K562 (cell line): ENCODE results near the gene NR1H2. TPM values are rescaled to one million over a fixed set of nuclear protein-coding genes. Genes with fewer than 3 reads are reported as not detected.

Source experiments
- ATAC-seq: fragments of 200-7000 bp; cut with Tn5 transposase; 3 replicates; pipeline ENCODE4 v1.9.1; 2020; ENCODE audit warnings: moderate library complexity
- BruUV-seq: library from RNA; stranded (reverse); fragments of 400-500 nt; replicated peaks from 2 replicates; lab custom pipeline; 2021; lab: Mats Ljungman, UMichigan
- CTCF ChIA-PET: fragments of 300-600 bp; formaldehyde crosslinking; extraction: SDS; loops from one replicate; lab custom pipeline; 2021; ENCODE audit warnings: low intra/inter-chr PET ratio; lab: Yijun Ruan, JAX
- POLR2A ChIA-PET: fragments of 300-600, 350-650 bp; sonication (Branson Sonifier 250); formaldehyde crosslinking; extraction: SDS; loops from one replicate; lab custom pipeline; 2021; ENCODE audit warnings: antibody characterized with exemption, inconsistent platforms; lab: Yijun Ruan, JAX
- DNase-seq, 4 experiments: peaks; one replicate each; pipeline versions ENCODE4 v3.0.0 to v3.0.0-alpha.2; 2011 to 2018; ENCODE audit warnings: low spot score in 3 of 4, mixed read lengths in 3 of 4; ENCODE audit errors: extremely low read depth in 1 of 4
- FAIRE-seq: peaks from 2 replicates; lab custom pipeline; 2011; peaks lifted over from hg19 to GRCh38; lab: Jason Lieb, UNC
- H2AFZ ChIP-seq: 2 replicates; pipeline ENCODE4 v1.6.0; 2011; ENCODE audit warnings: low read depth, low read length, control low read depth, inconsistent platforms
- H3K27ac ChIP-seq: fragments of 200-600 bp; 3 replicates; pipeline ENCODE4 v1.8.0; 2011; ENCODE audit warnings: low read depth, mild to moderate bottlenecking, control low read depth, inconsistent platforms, low read length, moderate library complexity, mixed read lengths; ENCODE audit errors: extremely low read depth
- H3K27me3 ChIP-seq, 2 experiments: fragments of 300-600 bp in 1 of 2; 2 replicates in 1 of 2; 3 replicates in 1 of 2; pipeline versions ENCODE4 v1.6.0 to v1.8.0; 2011; ENCODE audit warnings: inconsistent platforms in 2 of 2, low read length in 2 of 2, mild to moderate bottlenecking in 1 of 2, mixed read lengths in 1 of 2, moderate library complexity in 1 of 2; ENCODE audit not compliant: control insufficient read depth in 2 of 2, insufficient read depth in 2 of 2
- H3K36me3 ChIP-seq: fragments of 300-600 bp; 3 replicates; pipeline ENCODE4 v1.8.0; 2011; ENCODE audit warnings: mild to moderate bottlenecking, low read length, inconsistent platforms; ENCODE audit not compliant: control insufficient read depth, insufficient read depth
- H3K4me1 ChIP-seq, 2 experiments: fragments of 200-600 bp in 1 of 2; replicated peaks in 1 of 2; 2 replicates in 1 of 2; 3 replicates in 1 of 2; pipeline versions ENCODE4 v1.5.1 to v1.8.0; 2011; ENCODE audit warnings: inconsistent platforms in 2 of 2, low read length in 2 of 2, mild to moderate bottlenecking in 1 of 2, mixed read lengths in 1 of 2, moderate library complexity in 1 of 2; ENCODE audit not compliant: control insufficient read depth in 2 of 2, insufficient read depth in 2 of 2
- H3K4me2 ChIP-seq: 2 replicates; pipeline ENCODE4 v1.6.1; 2011; ENCODE audit warnings: low read length, control low read depth, inconsistent platforms, mixed read lengths; ENCODE audit not compliant: insufficient read depth
- H3K4me3 ChIP-seq: fragments of 200-600 bp; sonication (generic), shearing (Covaris generic); 2 replicates; pipeline ENCODE4 v1.5.1; 2016; ENCODE audit warnings: control low read depth, inconsistent platforms
- H3K79me2 ChIP-seq: fragments of 200-600 bp; 3 replicates; pipeline ENCODE4 v1.8.0; 2011; ENCODE audit warnings: low read length, inconsistent platforms; ENCODE audit not compliant: control insufficient read depth, insufficient read depth
- H3K9ac ChIP-seq, 2 experiments: 2 replicates each; pipeline versions ENCODE4 v1.6.0 to v1.6.1; 2011; ENCODE audit warnings: low read depth in 2 of 2, low read length in 2 of 2, control low read depth in 1 of 2, inconsistent platforms in 1 of 2, mild to moderate bottlenecking in 1 of 2, mixed read lengths in 1 of 2; ENCODE audit not compliant: insufficient read depth in 1 of 2
- H3K9me1 ChIP-seq: one replicate; pipeline ENCODE4 v1.6.0; 2011; ENCODE audit warnings: inconsistent platforms, mild to moderate bottlenecking, low read length, moderate library complexity; ENCODE audit not compliant: control insufficient read depth, insufficient read depth
- H3K9me3 ChIP-seq: replicated peaks from 2 replicates; pipeline ENCODE4 v1.5.1; 2011; ENCODE audit warnings: low read depth, low read length, inconsistent platforms; ENCODE audit not compliant: control insufficient read depth, insufficient read depth
- H4K20me1 ChIP-seq: replicated peaks from 2 replicates; pipeline ENCODE4 v1.6.1; 2011; ENCODE audit warnings: low read length, inconsistent platforms, mixed read lengths; ENCODE audit not compliant: control insufficient read depth, insufficient read depth
- EHMT2 ChIP-seq: fragments of 450-650 bp; IDR thresholded peaks from 2 replicates; pipeline ENCODE4 v1.6.1; 2018; ENCODE audit warnings: antibody characterized with exemption
- VEZF1 ChIP-seq: fragments of 200-800 bp; sonication (Bioruptor generic); IDR thresholded peaks from 2 replicates; pipeline ENCODE4 v1.6.1; 2017; ENCODE audit warnings: missing genetic modification characterization, missing compliant biosample characterization
- ZBTB7A ChIP-seq: IDR thresholded peaks from 2 replicates; pipeline ENCODE4 v1.6.1; 2011; ENCODE audit warnings: low read depth, mild to moderate bottlenecking, low read length, moderate library complexity, borderline replicate concordance; ENCODE audit not compliant: control insufficient read depth
- ZNF764 ChIP-seq: fragments of 250-450 bp; sonication (Bioruptor Pico); IDR thresholded peaks from 2 replicates; pipeline ENCODE4 v1.4.0; 2020; ENCODE audit warnings: low read depth, mild to moderate bottlenecking, moderate library complexity
- WGBS: fragments of 100-300 bp; shearing (Covaris generic); methylation state at CpG from one replicate; pipeline ENCODE4 v1.1.6; 2016; ENCODE audit warnings: low coverage, mixed read lengths; ENCODE audit not compliant: insufficient coverage; ENCODE audit errors: missing lambda C conversion rate; 5-methylcytosine and 5-hydroxymethylcytosine counted together
- in situ Hi-C: fragments of 300-500 bp; cut with MboI; formaldehyde crosslinking; loops from 4 replicates; pipeline ENCODE4 v1.15.0; 2018; ENCODE audit warnings: inconsistent platforms, mixed read lengths
- intact Hi-C: fragments of 100-400 bp; cut with micrococcal nuclease; formaldehyde crosslinking; loops from 2 replicates; pipeline ENCODE4 v1.14.2; 2022
- polyA plus RNA-seq, 8 experiments: library from polyadenylated mRNA; depleted of rRNA in 4 of 8; stranded (reverse) in 5 of 8; unstranded in 3 of 8; fragments of >200 nt; fragmentation: Nextera tagmentation in 2 of 8; fragmentation: Illumina TruSeq in 1 of 8; extraction: Ambion mirVana in 2 of 8; extraction: Trizol in 1 of 8; gene quantifications; 2 replicates each; pipeline versions ENCODE4 v1.2.1 to v1.2.3, GENCODE V29; 2011 to 2014; ENCODE audit warnings: inconsistent platforms in 1 of 8, missing spikeins in 1 of 8
- total RNA-seq, 7 experiments: library from RNA; depleted of rRNA in 6 of 7; stranded (reverse); fragments of >200 nt in 6 of 7; fragmentation: Illumina TruSeq in 2 of 7; extraction: Trizol in 2 of 7; gene quantifications; 2 replicates each; pipeline versions ENCODE4 v1.2.1 to v1.2.3, GENCODE V29; 2011 to 2021; ENCODE audit warnings: low replicate concordance in 1 of 7

The NR1H2 gene
- total and polyA plus RNA-seq, 9 of the 15 experiments (the other 6 are each of a cell fraction or from before 2014, with no cell fraction given): 0.11 to 73.8 (median 24.0) TPM

GRCh38 chr19:50419022-50419579 lies 42.8 kb downstream of the NR1H2 start:
- no peak overlapping the region for H3K4me2 ChIP-seq
- H3K4me1 ChIP-seq: peaks cover 13 to 58% of the 10 kb centered on the region in 2 experiments
- in situ Hi-C loops: no loop called here
- 47% methylated on average over 12 of the region's 14 CpGs for WGBS
- no peaks in the 10 kb centered on the region for H3K9me3 ChIP-seq
- no peak for TF ChIP-seq ZNF764 (CRISPR knock-in tag)
- TF ChIP-seq ZBTB7A: 0 out of 2 replicates have a peak, but pooled peaks have one; percentile 21
- no peaks in the 10 kb centered on the region for H4K20me1 ChIP-seq
- no peaks in the 10 kb centered on the region for H3K9me1 ChIP-seq
- FAIRE-seq: peak; percentile 49
- no peak for ATAC-seq
- peaks cover 28% of the 10 kb centered on the region; the same call in 2 of the 3 replicates for H3K36me3 ChIP-seq
- no TSS peak for BruUV-seq
- no peaks in the 10 kb centered on the region for H3K27me3 ChIP-seq
- intact Hi-C loops: no loop called here
- H2AFZ ChIP-seq: no peak overlapping the region
- H3K9ac ChIP-seq: peak overlapping the region in 1 of 2 experiments; percentile 28; a peak in 2 of 4 replicates
- DNase-seq: no peak
- H3K4me3 ChIP-seq: no peak overlapping the region
- H3K79me2 ChIP-seq: no peaks in the 10 kb centered on the region
- ChIA-PET CTCF (no interaction called here), POLR2A (interaction anchor here (0.7 to 1.1 kb wide), 3 partner anchors 40 to 170 kb away, joined by 3 to 5 read pairs (median 3); no protein-coding TSS in a partner anchor)
- no peak overlapping the region for H3K27ac ChIP-seq

DNA sequence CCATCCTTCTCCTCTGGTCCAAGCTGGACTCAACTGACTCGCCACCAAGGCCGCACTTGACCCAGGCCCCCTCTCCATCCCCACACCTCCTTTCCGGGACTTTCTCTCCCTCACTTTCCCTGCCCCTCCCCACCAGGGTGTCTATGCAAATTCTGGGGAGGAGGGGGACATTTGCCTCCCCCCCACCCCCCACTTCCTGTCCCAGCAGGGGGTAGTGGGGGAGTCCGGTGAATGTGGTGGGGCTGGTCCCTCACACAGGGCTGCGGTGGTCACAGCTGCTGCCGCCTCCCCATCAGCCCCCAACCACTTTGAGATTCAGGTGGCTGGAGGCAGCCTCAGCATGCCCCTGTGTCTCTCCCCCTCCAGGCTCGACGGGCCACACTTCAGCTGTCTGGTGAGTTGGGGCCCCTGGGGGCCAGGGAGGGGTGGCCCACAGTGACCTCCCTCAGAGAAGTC lies 43.4 kb downstream of the NR1H2 start:
- Histone ChIP-seq H3K79me2 (no peaks in the 10 kb centered on the region), H3K27ac (no peak overlapping the region), H3K4me2 (no peak overlapping the region), H3K27me3 (no peaks in the 10 kb centered on the region), H3K9me1 (no peaks in the 10 kb centered on the region), H3K9ac (no peak overlapping the region), H2AFZ (no peak overlapping the region), H3K9me3 (no peaks in the 10 kb centered on the region), H4K20me1 (no peaks in the 10 kb centered on the region), H3K36me3 (peaks cover 23% of the 10 kb centered on the region; the same call in 2 of the 3 replicates), H3K4me3 (no peak overlapping the region)
- no peak for FAIRE-seq
- no peak for ATAC-seq
- CTCF ChIA-PET: no interaction called here
- BruUV-seq: no TSS peak
- intact Hi-C loops (no loop called here), in situ Hi-C loops (no loop called here)
- TF ChIP-seq EHMT2 (no peak), VEZF1 (CRISPR knock-in tag) (peak; percentile 39; the same call in 1 of the 2 replicates)
- TF ChIP-seq, all 486 proteins: peak for 1
- WGBS: 37% methylated on average over 5 of the region's 8 CpGs
- DNase-seq: no peak
- H3K4me1 ChIP-seq: peaks cover 10 to 53% of the 10 kb centered on the region in 2 experiments
- POLR2A ChIA-PET: interaction anchor here (0.7 to 1.1 kb wide), 2 partner anchors 41 to 170 kb away, joined by 3 read pairs; no protein-coding TSS in a partner anchor
